ENCODE results near the gene NEURL1B. TPM values are rescaled to one million over a fixed set of nuclear protein-coding genes. Genes with fewer than 3 reads are reported as not detected.

The NEURL1B gene
- total and polyA plus RNA-seq, 10 donors: 0.26 to 2.5 (median 1.2) TPM

- 76 to 94% (median 90%) methylated on average over 7 of the region's 7 CpGs for WGBS, 5 donors
- H3K36me3 ChIP-seq: no peaks in the 10 kb centered on the region
- no peak for TF ChIP-seq POLR2A (IDR thresholded peaks at IDR 0.05)
- no peak for TF ChIP-seq CTCF (IDR thresholded peaks at IDR 0.05 in 8 of 11, conservative IDR thresholded peaks at IDR 0.05 in 3 of 11)
- TF ChIP-seq POLR2AphosphoS5 (IDR thresholded peaks at IDR 0.05): no peak
- no peak overlapping the region for H3K4me3 ChIP-seq
- DNase-seq: no peak
- no peaks in the 10 kb centered on the region for H3K27me3 ChIP-seq (replicated peaks in 1 of 7)
- intact Hi-C loops (cut with DNase I; ENCODE audit: low total_unique reads): no loop called here
- H3K27ac ChIP-seq: no peak overlapping the region
- H3K9me3 ChIP-seq: no peaks in the 10 kb centered on the region
- peaks cover 0 to 13% (median 2%) of the 10 kb centered on the region in 6 donors for H3K4me1 ChIP-seq
These were observed 26.9 kb downstream of the NEURL1B start for GRCh38 chr5:172667786-172668593.

GRCh38 chr5:172668594-172669071 lies 27.6 kb downstream of the NEURL1B start:
- WGBS, 5 donors: 76 to 91% (median 88%) methylated on average over 11 of the region's 11 CpGs
- Histone ChIP-seq H3K36me3 (no peaks in the 10 kb centered on the region), H3K27me3 (replicated peaks in 1 of 7) (no peaks in the 10 kb centered on the region), H3K4me3 (no peak overlapping the region), H3K9me3 (no peaks in the 10 kb centered on the region), H3K27ac (no peak overlapping the region), H3K4me1 (peaks cover 0 to 13% (median 2%) of the 10 kb centered on the region in 6 donors)
- no peak for DNase-seq
- intact Hi-C loops (cut with DNase I; ENCODE audit: low total_unique reads): no loop called here
- TF ChIP-seq CTCF (IDR thresholded peaks at IDR 0.05 in 8 of 11, conservative IDR thresholded peaks at IDR 0.05 in 3 of 11): no peak
- no peak for TF ChIP-seq POLR2AphosphoS5 (IDR thresholded peaks at IDR 0.05)
- TF ChIP-seq POLR2A (IDR thresholded peaks at IDR 0.05): no peak

GRCh38 chr5:172669386-172670004 lies 28.4 kb downstream of the NEURL1B start:
- no peak for TF ChIP-seq CTCF (IDR thresholded peaks at IDR 0.05 in 8 of 11, conservative IDR thresholded peaks at IDR 0.05 in 3 of 11)
- no peak for TF ChIP-seq POLR2A (IDR thresholded peaks at IDR 0.05)
- no peak for TF ChIP-seq POLR2AphosphoS5 (IDR thresholded peaks at IDR 0.05)
- no peaks in the 10 kb centered on the region for H3K27me3 ChIP-seq (replicated peaks in 1 of 7)
- no peaks in the 10 kb centered on the region for H3K36me3 ChIP-seq
- no peaks in the 10 kb centered on the region for H3K9me3 ChIP-seq
- H3K27ac ChIP-seq: no peak overlapping the region
- no peak overlapping the region for H3K4me3 ChIP-seq
- peak; percentile 46 for DNase-seq
- H3K4me1 ChIP-seq: peaks cover 0 to 13% (median 2%) of the 10 kb centered on the region in 6 donors
- intact Hi-C loops (cut with DNase I; ENCODE audit: low total_unique reads): no loop called here
- whole genome bisulfite sequencing, 5 donors: 86 to 93% (median 93%) methylated on average over 27 to 45 of the region's 45 CpGs

- no peak for TF ChIP-seq CTCF (IDR thresholded peaks at IDR 0.05 in 8 of 11, conservative IDR thresholded peaks at IDR 0.05 in 3 of 11)
- TF ChIP-seq POLR2AphosphoS5 (IDR thresholded peaks at IDR 0.05): no peak
- TF ChIP-seq POLR2A (IDR thresholded peaks at IDR 0.05): no peak
- Histone ChIP-seq H3K36me3 (no peaks in the 10 kb centered on the region), H3K9me3 (no peaks in the 10 kb centered on the region), H3K27ac (no peak overlapping the region), H3K27me3 (replicated peaks in 1 of 7) (no peaks in the 10 kb centered on the region), H3K4me1 (peaks cover 0 to 7% (median 2%) of the 10 kb centered on the region in 6 donors), H3K4me3 (no peak overlapping the region)
- peak; percentile 65 for DNase-seq
- intact Hi-C loops (cut with DNase I; ENCODE audit: low total_unique reads): no loop called here
- 89 to 97% (median 93%) methylated on average over 31 to 51 of the region's 51 CpGs for WGBS, 5 donors
These were observed 28.9 kb downstream of the NEURL1B start for GRCh38 chr5:172670005-172670402.

Measured in spleen (tissue), 11 donors.